Measurements from ENCODE around the gene ZSCAN21.

DNA sequence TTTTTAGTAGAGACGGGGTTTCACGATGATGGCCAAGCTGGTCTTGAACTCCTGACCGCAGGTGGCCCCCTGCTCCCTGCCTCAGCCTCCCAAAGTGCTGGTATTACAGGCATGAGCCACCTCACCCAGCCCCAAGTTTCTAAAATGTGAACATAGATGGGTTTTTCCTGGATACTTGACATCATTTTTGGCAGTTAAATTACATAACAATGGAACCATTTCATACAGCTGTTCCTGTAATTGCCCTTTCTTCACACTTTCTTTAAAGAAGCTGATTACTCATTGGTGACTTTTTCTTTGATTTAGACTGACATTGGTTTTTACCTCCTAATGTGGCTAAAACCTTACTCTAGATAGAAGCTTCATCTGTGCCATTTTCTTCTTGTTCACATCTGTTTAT lies 28.3 kb upstream of the ZSCAN21 start:
- TF ChIP-seq, protein P1, sequence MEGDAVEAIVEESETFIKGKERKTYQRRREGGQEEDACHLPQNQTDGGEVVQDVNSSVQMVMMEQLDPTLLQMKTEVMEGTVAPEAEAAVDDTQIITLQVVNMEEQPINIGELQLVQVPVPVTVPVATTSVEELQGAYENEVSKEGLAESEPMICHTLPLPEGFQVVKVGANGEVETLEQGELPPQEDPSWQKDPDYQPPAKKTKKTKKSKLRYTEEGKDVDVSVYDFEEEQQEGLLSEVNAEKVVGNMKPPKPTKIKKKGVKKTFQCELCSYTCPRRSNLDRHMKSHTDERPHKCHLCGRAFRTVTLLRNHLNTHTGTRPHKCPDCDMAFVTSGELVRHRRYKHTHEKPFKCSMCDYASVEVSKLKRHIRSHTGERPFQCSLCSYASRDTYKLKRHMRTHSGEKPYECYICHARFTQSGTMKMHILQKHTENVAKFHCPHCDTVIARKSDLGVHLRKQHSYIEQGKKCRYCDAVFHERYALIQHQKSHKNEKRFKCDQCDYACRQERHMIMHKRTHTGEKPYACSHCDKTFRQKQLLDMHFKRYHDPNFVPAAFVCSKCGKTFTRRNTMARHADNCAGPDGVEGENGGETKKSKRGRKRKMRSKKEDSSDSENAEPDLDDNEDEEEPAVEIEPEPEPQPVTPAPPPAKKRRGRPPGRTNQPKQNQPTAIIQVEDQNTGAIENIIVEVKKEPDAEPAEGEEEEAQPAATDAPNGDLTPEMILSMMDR (IDR thresholded peaks at IDR 0.05): no peak
- TF ChIP-seq POLR2A (IDR thresholded peaks at IDR 0.05) (no peak), EP300 (IDR thresholded peaks at IDR 0.05) (no peak)

All from tibial nerve (tissue), 4 donors.